AG20443 (cell line): Measurements from ENCODE around the gene SLC16A12.

Source experiments
- DNase-seq: peaks from one replicate; pipeline ENCODE4 v3.0.0; 2012; ENCODE audit warnings: low spot score, mixed read lengths

The SLC16A12 gene

DNA sequence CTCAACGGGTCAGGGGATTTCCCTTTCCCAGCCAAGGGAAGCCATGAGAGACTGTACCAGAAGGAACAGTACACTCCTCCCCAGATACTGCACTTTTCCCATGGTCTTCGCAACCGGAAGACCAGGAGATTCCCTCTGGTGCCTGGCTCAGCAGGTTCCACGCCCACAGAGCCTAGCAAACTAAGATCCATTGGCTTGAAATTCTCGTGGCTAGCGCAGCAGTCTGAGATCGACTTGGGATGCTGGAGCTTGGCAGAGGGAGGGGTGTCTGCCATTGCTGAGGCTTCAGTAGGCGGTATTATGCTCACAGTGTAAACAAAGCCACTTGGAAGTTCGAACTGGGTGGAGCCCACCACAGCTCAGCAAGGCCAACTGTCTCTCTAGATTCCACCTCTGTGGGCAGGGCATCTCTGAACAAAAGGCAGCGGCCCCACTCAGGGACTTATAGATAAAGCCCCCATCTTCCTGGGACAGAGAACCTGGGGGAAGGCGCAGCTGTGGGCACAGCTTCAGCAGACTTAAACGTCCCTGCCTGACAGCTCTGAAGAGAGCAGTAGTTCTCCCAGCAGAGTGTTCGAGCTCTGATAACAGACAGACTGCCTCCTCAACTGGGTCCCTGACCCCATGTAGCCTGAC lies 29.6 kb downstream of the SLC16A12 start:
- no peak for DNase-seq

GRCh38 chr10:89504691-89505090 lies 30.7 kb downstream of the SLC16A12 start:
- no peak for DNase-seq

DNA sequence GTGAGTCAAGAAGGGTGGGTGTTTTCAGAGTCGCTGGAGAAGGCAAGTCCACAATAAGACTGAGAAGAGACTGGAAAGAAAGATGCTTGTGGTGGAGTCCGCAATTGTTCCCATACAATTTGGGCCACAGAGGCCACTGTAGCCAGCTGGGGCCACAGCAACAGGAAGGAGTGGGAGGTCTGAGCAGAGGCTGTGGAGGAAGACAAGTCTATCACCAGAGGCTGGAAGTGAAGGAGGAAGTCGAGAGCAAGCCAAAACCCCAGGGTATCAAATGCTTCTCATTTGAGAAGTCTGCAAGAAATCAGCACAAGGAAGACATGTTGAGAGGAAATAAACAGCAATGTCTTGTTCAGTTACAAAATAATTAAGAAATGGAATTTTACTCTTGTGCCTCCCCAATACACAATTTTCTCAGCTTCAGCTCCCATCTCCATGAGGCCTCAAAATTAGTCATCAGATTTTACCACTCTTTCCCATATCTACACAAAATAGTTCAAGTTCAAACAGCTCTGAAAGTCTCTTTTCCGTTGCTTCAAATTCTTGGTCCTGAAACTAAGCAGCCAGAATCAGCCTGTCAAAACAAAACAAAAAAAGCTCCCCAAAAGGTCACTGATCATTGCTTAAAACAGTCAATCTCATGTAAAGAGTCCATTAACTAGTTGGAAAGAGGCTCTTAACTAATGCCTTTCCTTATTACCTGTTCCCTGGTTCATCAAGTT lies 31.6 kb downstream of the SLC16A12 start:
- DNase-seq = no peak

DNA sequence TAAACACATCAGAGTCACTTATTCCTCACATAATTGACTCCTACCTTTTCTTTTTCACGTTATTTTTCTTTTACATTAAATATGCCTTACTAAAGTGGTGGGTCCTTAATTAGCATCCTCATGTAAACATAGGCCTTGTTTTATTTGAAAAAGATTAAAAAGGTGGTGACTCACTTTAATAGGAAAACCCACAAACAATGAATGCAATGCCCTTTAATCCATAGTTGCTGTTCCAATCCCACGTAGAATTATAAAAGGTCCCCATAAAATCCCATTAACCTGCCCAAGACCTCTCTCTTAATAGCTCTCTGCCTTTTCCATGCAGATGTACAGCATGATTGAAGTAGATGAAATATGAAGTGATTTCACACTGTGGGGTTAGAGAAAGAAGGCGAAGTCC lies 32.2 kb downstream of the SLC16A12 start:
- DNase-seq = no peak

DNA sequence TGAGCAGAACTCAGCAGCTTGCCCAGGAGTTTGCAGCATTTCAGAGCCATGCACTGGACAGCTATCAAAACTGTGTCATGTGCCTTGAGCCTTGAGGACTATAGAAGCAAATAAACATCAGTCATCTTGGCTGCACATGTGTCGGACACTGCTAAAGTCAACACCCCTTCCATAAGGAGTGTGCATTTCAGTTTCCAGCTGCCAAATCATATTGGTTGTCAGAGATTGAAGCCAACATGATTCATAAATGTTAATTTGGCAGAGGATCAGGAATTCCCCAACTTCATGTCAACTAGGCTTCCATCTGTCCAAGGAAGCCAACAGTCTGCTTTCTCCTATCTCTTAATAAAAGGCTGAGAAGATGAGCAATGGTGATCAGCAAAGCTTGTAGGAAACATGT lies 32.8 kb downstream of the SLC16A12 start:
- DNase-seq = no peak

DNA sequence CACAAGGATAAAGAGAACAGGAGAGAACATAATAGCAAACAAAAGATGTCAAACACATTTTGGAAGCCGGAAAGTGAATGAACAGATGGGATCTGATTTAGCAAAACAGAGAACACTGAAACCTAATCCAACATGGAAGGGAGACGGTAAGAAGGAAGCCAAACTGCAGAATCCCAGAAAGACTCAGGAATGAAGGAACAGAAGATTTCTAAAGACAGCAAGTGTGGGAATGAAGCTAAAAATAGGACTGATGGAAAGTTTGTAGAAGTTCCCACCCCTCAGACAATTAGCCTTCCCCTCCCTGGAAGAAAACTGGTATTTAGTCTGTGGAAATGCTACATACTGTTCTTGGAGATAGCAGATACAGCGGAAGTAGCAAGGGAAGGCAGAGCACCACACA lies 40.8 kb downstream of the SLC16A12 start:
- DNase-seq = no peak

DNA sequence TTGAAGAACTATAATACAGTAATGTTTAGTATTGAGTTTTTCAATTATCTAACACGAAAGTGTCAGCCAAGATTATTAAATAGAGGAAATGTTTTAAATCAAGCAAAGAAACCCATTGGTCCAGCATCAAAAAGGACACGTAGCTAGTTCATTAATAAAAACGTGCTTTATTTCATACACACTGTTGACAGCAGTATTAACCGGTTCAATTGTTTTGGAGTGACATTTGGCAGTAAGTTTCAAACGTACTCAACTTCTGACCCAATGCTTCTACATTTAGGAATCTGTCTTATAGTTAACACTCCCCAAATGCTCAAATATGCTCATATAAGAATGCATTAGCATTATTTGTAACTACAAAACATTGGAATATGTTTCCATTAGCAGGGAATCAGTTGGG lies 41.3 kb downstream of the SLC16A12 start:
- no peak for DNase-seq

DNA sequence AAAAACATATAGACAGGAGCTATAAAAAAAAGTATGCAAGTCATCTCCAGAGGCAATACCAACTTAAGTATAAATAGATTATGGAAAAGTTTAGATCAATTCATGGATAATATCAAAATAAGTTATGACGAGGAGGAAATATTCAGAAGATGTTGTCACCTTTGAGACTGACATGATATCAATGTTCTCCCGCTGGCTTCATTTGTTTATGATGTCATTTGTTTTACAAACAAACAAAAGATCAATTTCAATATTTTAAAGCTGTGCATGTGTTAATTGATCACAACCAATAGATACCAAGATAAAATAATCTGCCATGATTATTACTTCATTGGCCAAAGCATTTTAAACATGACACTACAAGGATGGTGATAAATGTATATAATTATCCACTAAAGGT lies 43.5 kb downstream of the SLC16A12 start:
- DNase-seq = no peak

DNA sequence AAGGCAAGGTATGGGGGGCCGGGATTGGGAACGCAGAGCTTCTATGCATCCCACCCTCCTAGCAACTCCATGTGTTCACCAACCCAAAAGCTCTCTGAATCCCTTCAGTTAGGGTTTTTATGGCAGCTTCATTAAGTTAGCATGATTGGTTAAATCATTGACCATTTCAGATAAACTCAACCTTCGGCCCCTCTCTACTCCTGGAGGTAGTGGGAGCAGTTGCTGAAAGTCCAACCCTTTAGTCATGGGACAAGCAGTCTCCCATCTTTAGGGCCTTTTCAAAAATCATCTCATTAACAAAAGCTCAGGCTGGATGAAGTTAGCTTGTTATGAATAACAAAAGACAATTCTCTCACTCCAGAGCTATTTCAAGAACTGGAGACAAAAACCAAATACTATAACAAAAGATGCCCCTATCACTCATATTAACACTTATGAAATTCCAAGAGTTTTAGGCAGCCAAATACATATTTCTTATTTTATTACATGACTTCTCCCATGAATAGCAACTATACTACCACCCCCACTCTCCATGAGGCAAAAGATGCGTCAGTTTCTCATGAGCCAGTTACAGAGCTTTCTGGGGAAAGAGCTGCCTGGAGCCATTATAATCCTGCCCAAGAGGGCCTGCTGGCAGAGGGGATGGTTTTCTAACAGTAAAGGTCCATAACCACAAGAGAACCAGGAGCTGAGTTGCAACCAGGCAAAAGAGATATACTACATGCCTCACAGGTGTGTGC lies 44.6 kb downstream of the SLC16A12 start:
- no peak for DNase-seq

- DNase-seq = no peak
These were observed 53.1 kb downstream of the SLC16A12 start for GRCh38 chr10:89482256-89482655.

DNA sequence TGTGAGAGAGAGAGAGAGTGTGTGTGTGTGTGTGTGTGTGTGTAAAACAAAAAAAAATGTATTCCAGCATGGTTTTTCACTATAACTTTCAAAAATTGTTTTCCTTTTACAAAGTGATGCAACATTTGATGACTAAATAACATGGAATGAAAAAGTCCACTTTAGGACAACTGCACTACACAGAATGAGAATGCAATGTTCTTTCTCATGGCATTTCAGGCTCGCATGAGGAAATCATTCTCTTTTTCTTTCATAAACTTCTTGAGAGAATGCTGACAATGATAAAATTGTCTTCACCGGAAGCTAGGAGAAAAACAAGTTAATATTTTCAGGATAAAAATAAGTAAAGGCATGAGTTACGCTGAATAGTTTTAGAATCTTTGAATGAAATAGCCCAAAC lies 53.7 kb downstream of the SLC16A12 start:
- peak; percentile 72 for DNase-seq

DNA sequence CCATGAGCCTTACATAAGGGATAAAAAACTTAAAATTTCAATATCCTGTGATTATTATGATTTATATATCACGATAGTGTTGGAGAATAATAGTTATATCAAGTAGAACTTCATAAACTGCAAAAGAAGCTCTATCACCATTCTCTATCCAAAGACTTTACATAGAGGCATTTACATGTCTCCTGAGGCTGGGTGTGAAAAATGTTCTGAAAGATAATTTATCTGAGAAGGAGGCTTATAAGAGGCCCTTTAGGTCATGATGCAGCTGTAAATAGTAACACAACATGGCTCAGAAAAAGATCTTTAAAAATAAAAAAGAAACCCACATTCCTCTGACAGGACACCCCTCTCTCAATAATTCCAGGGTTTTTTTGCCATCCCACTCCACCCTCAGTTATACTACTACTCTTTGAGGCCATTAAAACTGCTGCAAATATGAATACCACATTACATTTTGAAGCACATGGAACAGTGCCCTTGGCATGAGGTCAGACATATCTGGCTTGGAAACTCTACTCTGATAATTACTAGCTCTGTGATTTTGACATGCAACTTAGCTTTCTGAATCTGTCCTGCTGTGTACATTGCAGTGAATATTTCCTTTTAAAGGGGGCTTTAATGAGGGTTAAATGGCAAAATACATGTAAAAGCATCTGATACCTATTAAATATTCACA lies 55.5 kb downstream of the SLC16A12 start:
- DNase-seq = peak; percentile 23

DNA sequence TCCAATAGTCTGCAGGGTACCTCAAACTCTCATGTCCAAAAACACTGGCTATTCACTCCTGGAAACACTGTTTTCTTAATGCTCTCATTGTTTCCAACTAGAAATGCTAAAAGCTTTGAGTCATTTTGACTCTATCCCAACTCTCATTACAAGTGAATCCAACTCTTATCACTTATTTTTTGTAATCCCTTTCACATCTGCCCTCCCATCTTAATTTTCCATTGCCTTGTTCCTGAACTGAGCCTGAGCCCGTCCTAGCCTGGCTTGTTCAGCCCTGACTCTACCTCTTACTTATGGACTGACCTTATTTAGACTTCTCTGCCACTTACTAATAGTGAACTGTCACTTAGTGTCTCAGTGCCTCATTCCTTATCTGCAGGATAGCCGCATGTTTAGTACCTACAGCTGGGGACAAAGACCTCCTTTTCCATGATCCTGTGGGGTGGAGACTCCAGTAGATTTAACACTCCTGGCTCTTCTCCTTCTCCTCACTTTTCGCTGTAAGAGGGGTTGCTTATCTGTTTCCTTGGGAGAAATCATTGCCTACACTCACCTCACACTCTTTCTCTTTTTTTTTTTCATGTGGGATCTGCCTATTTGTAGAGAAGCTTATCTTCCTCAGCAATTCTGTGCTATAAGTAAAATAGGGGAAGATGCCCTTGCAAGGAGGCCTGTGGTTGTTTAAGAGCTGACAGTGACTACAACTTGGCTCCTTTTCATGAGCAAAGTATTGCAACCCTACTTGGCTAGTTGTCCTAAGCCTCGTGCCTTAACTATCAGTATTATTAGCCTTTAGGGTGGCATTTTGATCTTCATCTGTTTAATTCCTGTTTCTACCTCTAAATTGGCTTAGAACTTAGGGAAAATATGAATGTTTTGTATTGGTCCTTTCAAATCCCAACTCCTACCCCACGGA lies 56.4 kb downstream of the SLC16A12 start:
- peak; percentile 42 for DNase-seq

DNA sequence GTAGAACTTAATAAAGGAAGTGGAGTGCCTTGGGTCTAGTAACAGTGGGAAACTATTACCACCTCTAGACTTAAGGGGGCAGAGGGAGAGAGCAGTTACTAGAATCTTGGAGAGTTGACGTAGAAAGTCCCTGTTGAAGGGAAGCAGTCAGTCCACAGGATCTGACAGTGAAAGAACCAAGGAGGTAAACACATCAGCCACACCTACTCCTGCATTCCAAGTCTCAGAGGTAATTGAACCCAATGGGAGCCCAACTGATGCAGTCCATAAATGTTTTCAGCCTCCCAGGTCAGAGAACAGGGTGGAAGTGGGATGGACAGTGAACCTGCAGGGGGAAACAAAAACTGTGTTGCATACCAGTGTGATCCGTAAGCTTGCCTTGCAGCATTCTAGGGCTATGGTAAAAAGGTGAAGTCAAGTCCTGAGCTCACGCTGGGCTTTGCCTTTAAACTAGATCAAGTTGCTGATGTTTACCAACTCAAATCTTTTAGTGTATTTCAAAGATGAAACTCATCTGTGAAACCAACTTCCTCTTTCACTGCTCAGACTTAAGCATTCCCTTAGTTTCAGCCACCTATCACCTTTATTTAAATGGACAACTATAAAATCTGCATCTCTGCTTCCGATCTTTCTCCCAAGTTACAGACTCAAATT lies 57.2 kb downstream of the SLC16A12 start:
- DNase-seq = no peak

DNA sequence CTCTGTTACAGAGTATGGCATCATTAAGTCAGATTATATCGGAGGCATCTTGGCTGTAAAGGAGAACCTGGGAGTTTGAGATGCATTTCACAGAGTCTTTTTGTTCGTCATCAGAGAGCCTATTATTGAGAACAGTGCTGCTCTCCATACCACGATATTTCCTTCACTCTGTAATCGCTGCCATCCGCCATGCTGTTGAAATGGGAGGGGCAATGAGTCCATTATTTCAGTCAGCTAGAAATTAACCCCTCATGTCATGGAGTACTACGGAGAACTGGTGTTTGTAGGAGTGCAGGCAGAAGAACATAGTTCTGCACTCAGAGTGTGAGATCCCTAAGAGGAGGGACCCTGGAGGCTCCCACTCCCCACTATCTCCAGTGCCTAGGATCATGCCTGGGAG lies 59.2 kb downstream of the SLC16A12 start:
- DNase-seq = no peak

GRCh38 chr10:89475591-89475998 lies 59.8 kb downstream of the SLC16A12 start:
- no peak for DNase-seq

- no peak for DNase-seq
These were observed 60.3 kb downstream of the SLC16A12 start for GRCh38 chr10:89475125-89475524.

GRCh38 chr10:89474452-89474851 lies 60.9 kb downstream of the SLC16A12 start:
- no peak for DNase-seq

DNA sequence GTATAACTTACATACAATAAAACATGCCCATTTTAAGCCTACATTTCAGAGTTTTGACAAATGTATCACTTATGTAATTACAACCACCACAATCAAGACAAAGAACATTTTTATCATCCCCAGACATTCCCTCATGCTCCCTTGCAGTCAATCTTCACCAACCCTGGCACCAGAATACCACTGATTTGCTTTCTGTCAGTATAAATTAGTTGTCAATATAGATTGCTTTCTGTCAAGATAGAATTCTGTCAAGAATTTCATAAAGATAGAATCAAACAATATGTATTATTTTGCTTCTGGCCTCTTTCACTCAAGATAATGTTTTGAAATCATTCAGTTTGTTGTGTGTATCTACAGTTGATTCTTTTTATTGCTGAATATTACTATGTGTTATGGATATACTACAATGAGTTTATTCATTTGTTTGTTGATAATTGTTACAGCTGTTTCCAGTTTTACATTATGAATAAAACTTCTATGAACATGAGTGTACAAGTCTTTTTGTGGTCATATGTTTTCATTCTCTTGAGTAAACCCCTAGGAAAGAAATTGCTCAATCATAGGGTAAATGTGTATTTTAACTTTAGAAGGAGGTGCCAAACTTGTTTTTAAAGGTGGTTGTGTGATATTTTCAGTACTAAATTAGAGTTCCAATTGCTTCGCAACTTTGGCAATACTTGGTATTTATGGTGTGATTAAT lies 64.1 kb downstream of the SLC16A12 start:
- DNase-seq = no peak

DNA sequence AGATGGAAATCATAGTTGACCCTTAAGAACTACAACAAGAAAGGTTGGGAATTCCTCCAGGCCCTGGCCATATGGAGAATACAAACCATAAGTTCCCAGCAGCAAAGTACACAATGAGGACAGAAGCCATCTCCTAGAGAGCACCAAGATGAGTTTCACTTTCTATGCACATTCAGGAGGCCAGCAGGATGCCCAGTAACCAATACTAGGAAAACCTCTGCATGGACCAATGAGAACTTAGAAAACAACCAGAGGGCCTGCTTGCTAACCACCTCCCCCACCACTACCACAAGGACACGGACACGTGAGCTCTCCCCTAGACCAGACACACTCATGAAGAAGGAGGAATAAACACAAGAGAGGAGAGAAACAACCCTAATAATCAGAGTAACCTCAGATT lies 64.8 kb downstream of the SLC16A12 start:
- DNase-seq = no peak
